Loucy (cell line): ENCODE data around the gene GNG8.

Source experiments
- H2AFZ ChIP-seq: fragments of 200-600 bp; sonication (generic); 2 replicates; pipeline ENCODE4 v1.6.0; 2016; ENCODE audit warnings: antibody characterized with exemption, mild to moderate bottlenecking, low read length, moderate library complexity
- H3F3A ChIP-seq: fragments of 200-600 bp; 2 replicates; pipeline ENCODE4 v1.6.0; 2016; ENCODE audit warnings: antibody characterized with exemption, low read depth, mild to moderate bottlenecking
- H3K27me3 ChIP-seq: fragments of 200-600 bp; sonication (generic); 2 replicates; pipeline ENCODE4 v1.6.1; 2014; ENCODE audit warnings: low read length, mild to moderate bottlenecking; ENCODE audit not compliant: insufficient read depth, poor library complexity, severe bottlenecking
- H3K36me3 ChIP-seq: fragments of 200-600 bp; sonication (generic); 2 replicates; pipeline ENCODE4 v1.6.1; 2016; ENCODE audit warnings: low read length; ENCODE audit not compliant: insufficient read depth
- H3K4me1 ChIP-seq: fragments of 200-600 bp; sonication (generic); 2 replicates; pipeline ENCODE4 v1.5.1; 2014; ENCODE audit warnings: low read length, mild to moderate bottlenecking; ENCODE audit not compliant: insufficient read depth, poor library complexity, severe bottlenecking
- H3K4me2 ChIP-seq: fragments of 200-600 bp; sonication (generic); 2 replicates; pipeline ENCODE4 v1.6.0; 2014; ENCODE audit warnings: antibody characterized with exemption, low read length, low read depth, mild to moderate bottlenecking; ENCODE audit not compliant: poor library complexity, severe bottlenecking
- H3K4me3 ChIP-seq: fragments of 200-600 bp; sonication (generic); 2 replicates; pipeline ENCODE4 v1.5.1; 2014; ENCODE audit warnings: low read length, mild to moderate bottlenecking, mixed read lengths; ENCODE audit not compliant: poor library complexity, severe bottlenecking
- H3K79me2 ChIP-seq: fragments of 200-600 bp; sonication (generic); 2 replicates; pipeline ENCODE4 v1.6.1; 2014; ENCODE audit warnings: low read length; ENCODE audit not compliant: insufficient read depth
- H3K9ac ChIP-seq: fragments of 200-600 bp; sonication (generic); 2 replicates; pipeline ENCODE4 v1.6.0; 2014; ENCODE audit warnings: mild to moderate bottlenecking, low read depth, low read length, moderate library complexity; ENCODE audit not compliant: poor library complexity, severe bottlenecking
- H3K9me2 ChIP-seq: fragments of 200-600 bp; sonication (generic); replicated peaks from 2 replicates; pipeline ENCODE4 v1.6.1; 2016; ENCODE audit warnings: low read depth, low read length, mixed read lengths
- H3K9me3 ChIP-seq: fragments of 200-600 bp; sonication (generic); 2 replicates; pipeline ENCODE4 v1.6.1; 2014; ENCODE audit warnings: mild to moderate bottlenecking, antibody characterized with exemption, low read length, low read depth; ENCODE audit not compliant: insufficient read depth
- H4K20me1 ChIP-seq: fragments of 200-600 bp; sonication (generic); 2 replicates; pipeline ENCODE4 v1.6.0; 2014; ENCODE audit warnings: antibody characterized with exemption, low read length, mild to moderate bottlenecking; ENCODE audit not compliant: insufficient read depth, poor library complexity, severe bottlenecking
- EZH2phosphoT487 ChIP-seq: fragments of 200-600 bp; IDR thresholded peaks from 2 replicates; pipeline ENCODE4 v1.6.1; 2018; ENCODE audit warnings: antibody characterized with exemption, mild to moderate bottlenecking, moderate library complexity, borderline replicate concordance
- TF ChIP-seq, protein P1 (sequence below): fragments of 200-600 bp; sonication (generic); conservative IDR thresholded peaks from 2 replicates; pipeline ENCODE4 v1.5.1; 2014; ENCODE audit warnings: mild to moderate bottlenecking, antibody characterized with exemption, low read length

Gene GNG8

DNA sequence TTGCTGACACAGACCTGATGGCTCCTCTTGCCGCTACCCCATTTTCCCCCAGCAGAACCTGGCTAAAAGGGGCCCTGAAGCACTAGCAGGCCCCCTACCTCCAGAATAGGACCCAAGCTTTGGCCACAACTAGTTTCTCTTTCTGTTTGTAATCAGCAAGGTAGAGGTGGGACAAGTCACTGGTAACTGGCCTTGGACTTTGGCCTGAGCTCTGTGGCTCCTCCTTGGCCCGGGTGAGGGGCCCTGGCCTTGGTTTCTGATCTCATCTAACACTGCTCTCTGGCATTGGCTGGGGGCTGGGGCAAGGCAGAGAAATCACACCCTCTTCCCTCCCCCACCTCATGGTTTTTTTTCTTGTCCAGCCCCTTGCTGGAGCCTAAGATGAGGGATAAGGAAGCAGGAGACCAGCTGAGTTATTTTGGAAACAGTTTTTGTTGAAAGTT lies 32.8 kb downstream of the GNG8 start:
- peak overlapping the region; percentile 91 for H3K4me2 ChIP-seq
- peak overlapping the region; percentile 100 for H3K9ac ChIP-seq
- no peaks in the 10 kb centered on the region for H3K9me3 ChIP-seq
- peaks cover 35% of the 10 kb centered on the region for H3K4me1 ChIP-seq
- H3K79me2 ChIP-seq: peaks cover 71% of the 10 kb centered on the region
- peaks cover 64% of the 10 kb centered on the region for H4K20me1 ChIP-seq
- H3K36me3 ChIP-seq: peaks cover 31% of the 10 kb centered on the region; the same call in 1 of the 2 replicates
- H3K27me3 ChIP-seq: peaks cover 6% of the 10 kb centered on the region
- peak overlapping the region; percentile 100 for H3K4me3 ChIP-seq
- no peak overlapping the region for H2AFZ ChIP-seq
- no peaks in the 10 kb centered on the region for H3K9me2 ChIP-seq
- no peak for TF ChIP-seq EZH2phosphoT487
- TF ChIP-seq, protein P1, sequence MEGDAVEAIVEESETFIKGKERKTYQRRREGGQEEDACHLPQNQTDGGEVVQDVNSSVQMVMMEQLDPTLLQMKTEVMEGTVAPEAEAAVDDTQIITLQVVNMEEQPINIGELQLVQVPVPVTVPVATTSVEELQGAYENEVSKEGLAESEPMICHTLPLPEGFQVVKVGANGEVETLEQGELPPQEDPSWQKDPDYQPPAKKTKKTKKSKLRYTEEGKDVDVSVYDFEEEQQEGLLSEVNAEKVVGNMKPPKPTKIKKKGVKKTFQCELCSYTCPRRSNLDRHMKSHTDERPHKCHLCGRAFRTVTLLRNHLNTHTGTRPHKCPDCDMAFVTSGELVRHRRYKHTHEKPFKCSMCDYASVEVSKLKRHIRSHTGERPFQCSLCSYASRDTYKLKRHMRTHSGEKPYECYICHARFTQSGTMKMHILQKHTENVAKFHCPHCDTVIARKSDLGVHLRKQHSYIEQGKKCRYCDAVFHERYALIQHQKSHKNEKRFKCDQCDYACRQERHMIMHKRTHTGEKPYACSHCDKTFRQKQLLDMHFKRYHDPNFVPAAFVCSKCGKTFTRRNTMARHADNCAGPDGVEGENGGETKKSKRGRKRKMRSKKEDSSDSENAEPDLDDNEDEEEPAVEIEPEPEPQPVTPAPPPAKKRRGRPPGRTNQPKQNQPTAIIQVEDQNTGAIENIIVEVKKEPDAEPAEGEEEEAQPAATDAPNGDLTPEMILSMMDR: no peak
- no peaks in the 10 kb centered on the region for H3F3A ChIP-seq

- H3K79me2 ChIP-seq: peaks cover 64% of the 10 kb centered on the region
- TF ChIP-seq EZH2phosphoT487: no peak
- TF ChIP-seq, protein P1: no peak
- no peak overlapping the region for H2AFZ ChIP-seq
- peaks cover 59% of the 10 kb centered on the region for H4K20me1 ChIP-seq
- peak overlapping the region; percentile 91 for H3K4me2 ChIP-seq
- peak overlapping the region; percentile 100 for H3K4me3 ChIP-seq
- peaks cover 6% of the 10 kb centered on the region for H3K27me3 ChIP-seq
- H3F3A ChIP-seq: no peaks in the 10 kb centered on the region
- peaks cover 25% of the 10 kb centered on the region; the same call in 1 of the 2 replicates for H3K36me3 ChIP-seq
- H3K9me3 ChIP-seq: no peaks in the 10 kb centered on the region
- peaks cover 35% of the 10 kb centered on the region for H3K4me1 ChIP-seq
- no peaks in the 10 kb centered on the region for H3K9me2 ChIP-seq
- peak overlapping the region; percentile 100 for H3K9ac ChIP-seq
Measured at GRCh38 chr19:46602392-46603194, 33.4 kb downstream of the GNG8 start.

DNA sequence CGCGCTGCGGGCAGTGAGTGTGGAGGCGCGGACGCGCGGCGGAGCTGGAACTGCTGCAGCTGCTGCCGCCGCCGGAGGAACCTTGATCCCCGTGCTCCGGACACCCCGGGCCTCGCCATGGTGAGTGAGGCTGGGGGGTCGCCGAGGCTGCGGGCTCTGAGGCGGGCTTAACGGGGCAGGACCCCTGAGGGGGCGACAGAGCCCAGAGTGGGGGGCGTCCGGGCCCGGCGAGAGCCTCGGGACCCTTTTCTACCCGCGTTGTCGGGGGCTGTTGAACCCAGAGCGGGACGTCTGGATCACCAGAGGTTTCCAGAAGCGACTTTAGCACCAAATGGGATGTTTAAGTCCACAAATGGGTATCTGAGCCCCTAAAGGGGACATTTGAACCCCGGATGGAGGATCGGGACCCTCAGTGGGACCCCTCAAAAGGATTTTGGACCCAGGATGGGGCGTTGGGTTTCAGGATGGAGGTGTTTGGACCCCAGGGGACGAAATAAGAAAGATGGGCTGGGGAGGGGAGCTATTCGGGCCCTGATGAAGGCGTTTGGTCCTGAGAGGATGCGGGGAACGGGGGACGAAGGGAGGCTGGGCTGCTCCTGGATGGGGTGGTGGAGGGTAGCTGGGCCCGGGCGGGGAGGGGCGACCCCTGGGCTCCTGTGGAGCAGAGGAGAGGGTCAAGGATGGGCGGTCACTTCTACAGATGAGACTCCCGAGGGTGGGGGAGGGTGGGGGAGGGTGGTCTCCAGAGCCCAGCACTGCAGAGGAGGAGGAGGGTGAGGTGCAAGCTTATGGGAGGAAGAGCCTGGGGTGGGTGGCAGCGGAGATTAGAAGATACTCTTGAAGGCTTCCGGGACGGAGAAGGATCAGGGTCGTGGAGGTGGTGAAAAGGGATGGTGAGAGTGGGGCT lies 34.4 kb downstream of the GNG8 start, which contains the start of gene CALM3:
CALM3 (plus strand) TSS at position 13 of the 907 bp plus-strand sequence; CDS start at position 118, 105 bp downstream.
- peak within 1 kb of the TSS; percentile 91 for H3K4me2 ChIP-seq
- peaks cover 54% of the 10 kb centered on the region for H3K79me2 ChIP-seq

More for the DNA sequence above, 34.4 kb downstream of the GNG8 start, which contains the start of gene CALM3:
- Histone ChIP-seq H3K9ac (peak within 1 kb of the TSS; percentile 100), H2AFZ (peak within 1 kb of the TSS; percentile 100), H3K4me3 (peak within 1 kb of the TSS; percentile 100), H4K20me1 (peaks cover 52% of the 10 kb centered on the region), H3K9me2 (no peaks in the 10 kb centered on the region), H3K9me3 (no peaks in the 10 kb centered on the region), H3K4me1 (peaks cover 35% of the 10 kb centered on the region), H3K36me3 (peaks cover 14% of the 10 kb centered on the region; the same call in 1 of the 2 replicates), H3K27me3 (peaks cover 6% of the 10 kb centered on the region), H3F3A (no peaks in the 10 kb centered on the region)
- TF ChIP-seq, protein P1: no peak
- no peak for TF ChIP-seq EZH2phosphoT487
